HEK293 (cell line): ENCODE measurements around the gene SNAPC2.

Experiments
- BCL11A ChIP-seq: fragments of 450-650 bp; formaldehyde crosslinking; IDR thresholded peaks from 2 replicates; pipeline ENCODE4 v1.5.1; 2016; ENCODE audit warnings: low read depth, missing biosample characterization, missing genetic modification characterization
- CTCF ChIP-seq: fragments of 450-650 bp; formaldehyde crosslinking; IDR thresholded peaks from 2 replicates; pipeline ENCODE4 v1.5.1; 2016; ENCODE audit warnings: missing biosample characterization, missing genetic modification characterization
- GLIS1 ChIP-seq: fragments of 450-650 bp; formaldehyde crosslinking; IDR thresholded peaks from 2 replicates; pipeline ENCODE4 v1.5.1; 2016; ENCODE audit warnings: missing biosample characterization, missing genetic modification characterization
- KLF17 ChIP-seq: fragments of 450-650 bp; formaldehyde crosslinking; IDR thresholded peaks from 2 replicates; pipeline ENCODE4 v1.5.1; 2016; ENCODE audit warnings: missing biosample characterization, missing genetic modification characterization
- KLF9 ChIP-seq: fragments of 450-650 bp; formaldehyde crosslinking; IDR thresholded peaks from 2 replicates; pipeline ENCODE4 v1.5.1; 2016; ENCODE audit warnings: missing biosample characterization, missing genetic modification characterization, low read depth
- MYNN ChIP-seq: fragments of 450-650 bp; formaldehyde crosslinking; IDR thresholded peaks from 2 replicates; pipeline ENCODE4 v1.5.1; 2016; ENCODE audit warnings: missing biosample characterization, missing genetic modification characterization, borderline replicate concordance
- WT1 ChIP-seq: fragments of 450-650 bp; formaldehyde crosslinking; IDR thresholded peaks from 2 replicates; pipeline ENCODE4 v1.5.1; 2016; ENCODE audit warnings: missing biosample characterization, missing genetic modification characterization
- ZBTB17 ChIP-seq: fragments of 450-650 bp; formaldehyde crosslinking; IDR thresholded peaks from 2 replicates; pipeline ENCODE4 v1.5.1; 2016; ENCODE audit warnings: missing biosample characterization, missing genetic modification characterization
- ZBTB7A ChIP-seq: fragments of 450-650 bp; formaldehyde crosslinking; IDR thresholded peaks from 2 replicates; pipeline ENCODE4 v1.5.1; 2016; ENCODE audit warnings: low read depth, missing biosample characterization, missing genetic modification characterization
- ZFHX2 ChIP-seq: fragments of 450-650 bp; formaldehyde crosslinking; conservative IDR thresholded peaks from 2 replicates; pipeline ENCODE4 v1.5.1; 2016; ENCODE audit warnings: missing biosample characterization, missing genetic modification characterization
- ZFP41 ChIP-seq: fragments of 450-650 bp; formaldehyde crosslinking; IDR thresholded peaks from 2 replicates; pipeline ENCODE4 v1.5.1; 2016; ENCODE audit warnings: missing biosample characterization, missing genetic modification characterization, borderline replicate concordance
- ZNF112 ChIP-seq: fragments of 450-650 bp; formaldehyde crosslinking; IDR thresholded peaks from 2 replicates; pipeline ENCODE4 v1.5.0; 2017; ENCODE audit warnings: missing biosample characterization, missing genetic modification characterization
- ZNF140 ChIP-seq: fragments of 450-650 bp; formaldehyde crosslinking; IDR thresholded peaks from 2 replicates; pipeline ENCODE4 v1.5.1; 2016; ENCODE audit warnings: missing biosample characterization, missing genetic modification characterization
- ZNF155 ChIP-seq: fragments of 450-650 bp; formaldehyde crosslinking; IDR thresholded peaks from 2 replicates; pipeline ENCODE4 v1.5.1; 2016; ENCODE audit warnings: missing biosample characterization, missing genetic modification characterization
- ZNF248 ChIP-seq: fragments of 450-650 bp; formaldehyde crosslinking; IDR thresholded peaks from 2 replicates; pipeline ENCODE4 v1.5.1; 2017; ENCODE audit warnings: missing biosample characterization, missing genetic modification characterization
- ZNF324 ChIP-seq: fragments of 450-650 bp; formaldehyde crosslinking; IDR thresholded peaks from 2 replicates; pipeline ENCODE4 v1.5.1; 2016; ENCODE audit warnings: missing biosample characterization, missing genetic modification characterization
- ZNF341 ChIP-seq: fragments of 450-650 bp; formaldehyde crosslinking; IDR thresholded peaks from 2 replicates; pipeline ENCODE4; 2016; ENCODE audit warnings: low read depth, missing biosample characterization, missing genetic modification characterization
- ZNF37A ChIP-seq: fragments of 450-650 bp; IDR thresholded peaks from 2 replicates; pipeline ENCODE4 v1.5.1; 2018; ENCODE audit warnings: missing biosample characterization, missing genetic modification characterization
- ZNF398 ChIP-seq: fragments of 450-650 bp; formaldehyde crosslinking; IDR thresholded peaks from 2 replicates; pipeline ENCODE4 v1.5.1; 2017; ENCODE audit warnings: missing biosample characterization, missing genetic modification characterization
- ZNF404 ChIP-seq: fragments of 450-650 bp; formaldehyde crosslinking; IDR thresholded peaks from 2 replicates; pipeline ENCODE4 v1.5.1; 2017; ENCODE audit warnings: missing biosample characterization, missing genetic modification characterization
- ZNF423 ChIP-seq: fragments of 450-650 bp; formaldehyde crosslinking; IDR thresholded peaks from 2 replicates; pipeline ENCODE4 v1.5.1; 2016; ENCODE audit warnings: missing biosample characterization, missing genetic modification characterization
- ZNF549 ChIP-seq: fragments of 450-650 bp; IDR thresholded peaks from 2 replicates; pipeline ENCODE4 v1.5.1; 2018; ENCODE audit warnings: missing biosample characterization, missing genetic modification characterization, mild to moderate bottlenecking, inconsistent platforms, moderate library complexity
- ZNF561 ChIP-seq: fragments of 450-650 bp; IDR thresholded peaks from 2 replicates; pipeline ENCODE4 v1.5.1; 2018; ENCODE audit warnings: missing biosample characterization, missing genetic modification characterization, borderline replicate concordance
- ZNF580 ChIP-seq: fragments of 450-650 bp; formaldehyde crosslinking; IDR thresholded peaks from 2 replicates; pipeline ENCODE4 v1.5.1; 2016; ENCODE audit warnings: missing biosample characterization, missing genetic modification characterization
- ZNF624 ChIP-seq: fragments of 450-650 bp; formaldehyde crosslinking; IDR thresholded peaks from 2 replicates; pipeline ENCODE4 v1.5.1; 2017; ENCODE audit warnings: missing biosample characterization, missing genetic modification characterization
- ZNF645 ChIP-seq: fragments of 450-650 bp; formaldehyde crosslinking; IDR thresholded peaks from 2 replicates; pipeline ENCODE4; 2016; ENCODE audit warnings: missing biosample characterization, missing genetic modification characterization
- ZNF692 ChIP-seq: fragments of 450-650 bp; formaldehyde crosslinking; IDR thresholded peaks from 2 replicates; pipeline ENCODE4 v1.5.1; 2016; ENCODE audit warnings: missing biosample characterization, missing genetic modification characterization
- ZNF747 ChIP-seq: fragments of 450-650 bp; formaldehyde crosslinking; IDR thresholded peaks from 2 replicates; pipeline ENCODE4 v1.5.1; 2016; ENCODE audit warnings: missing biosample characterization, missing genetic modification characterization
- ZNF768 ChIP-seq: fragments of 450-650 bp; formaldehyde crosslinking; IDR thresholded peaks from 2 replicates; pipeline ENCODE4 v1.5.1; 2018; ENCODE audit warnings: missing biosample characterization, mild to moderate bottlenecking, missing genetic modification characterization
- ZNF785 ChIP-seq: fragments of 450-650 bp; formaldehyde crosslinking; IDR thresholded peaks from 2 replicates; pipeline ENCODE4 v1.5.1; 2016; ENCODE audit warnings: missing biosample characterization, missing genetic modification characterization
- ZSCAN23 ChIP-seq: fragments of 450-650 bp; formaldehyde crosslinking; IDR thresholded peaks from 2 replicates; pipeline ENCODE4 v1.5.1; 2016; ENCODE audit warnings: missing biosample characterization, missing genetic modification characterization
- ZSCAN5A ChIP-seq: fragments of 450-650 bp; formaldehyde crosslinking; IDR thresholded peaks from 2 replicates; pipeline ENCODE4 v1.5.1; 2016; ENCODE audit warnings: missing biosample characterization, missing genetic modification characterization

SNAPC2 gene

GRCh38 chr19:7871437-7872305 is 48.5 kb upstream of the SNAPC2 start (continued):
- TF ChIP-seq BCL11A (tag by site-specific recombination): peak; percentile 42; the same call in 1 of the 2 replicates
- TF ChIP-seq ZBTB17 (tag by site-specific recombination): peak; percentile 94
- no peak for TF ChIP-seq ZNF561 (tag by site-specific recombination)
- no peak for TF ChIP-seq ZNF404 (tag by site-specific recombination)
- no peak for TF ChIP-seq ZNF155 (tag by site-specific recombination)
- TF ChIP-seq ZNF341 (tag by site-specific recombination): peak; percentile 95
- no peak; the same call in 1 of the 2 replicates for TF ChIP-seq ZNF785 (tag by site-specific recombination)
- TF ChIP-seq ZFP41 (tag by site-specific recombination): no peak
- TF ChIP-seq ZNF37A (tag by site-specific recombination): no peak
- TF ChIP-seq GLIS1: no peak
- no peak for TF ChIP-seq ZNF768 (tag by site-specific recombination)
- TF ChIP-seq ZBTB7A (tag by site-specific recombination): no peak
- TF ChIP-seq CTCF (tag by site-specific recombination): no peak
- TF ChIP-seq ZNF549 (tag by site-specific recombination): no peak
- no peak for TF ChIP-seq ZSCAN5A (tag by site-specific recombination)
- no peak for TF ChIP-seq ZNF624
- no peak for TF ChIP-seq ZNF423
- TF ChIP-seq ZNF324 (tag by site-specific recombination): 0 out of 2 replicates have a peak, but pooled peaks have one; percentile 10
- no peak for TF ChIP-seq ZNF747 (tag by site-specific recombination)
- TF ChIP-seq ZNF112: no peak
- no peak for TF ChIP-seq ZNF248 (tag by site-specific recombination)
- TF ChIP-seq ZNF580: no peak
- TF ChIP-seq MYNN: no peak
- TF ChIP-seq ZNF398 (tag by site-specific recombination): 0 out of 2 replicates have a peak, but pooled peaks have one; percentile 18
- TF ChIP-seq ZNF140 (tag by site-specific recombination): no peak
- no peak; the same call in 1 of the 2 replicates for TF ChIP-seq KLF17 (tag by site-specific recombination)
- TF ChIP-seq ZSCAN23: no peak
- peak; percentile 100 for TF ChIP-seq KLF9 (tag by site-specific recombination)
- no peak for TF ChIP-seq WT1 (tag by site-specific recombination)
- TF ChIP-seq ZNF645: no peak
- peak; percentile 78 for TF ChIP-seq ZFHX2 (tag by site-specific recombination)
- TF ChIP-seq ZNF692: no peak
